ENCODE data around the gene ARMC9. TPM values are rescaled to one million over a fixed set of nuclear protein-coding genes. Genes with fewer than 3 reads are reported as not detected.

Gene ARMC9
- total RNA-seq, 6 donors from 2014 or later = 26.7 to 145 (median 61.0) TPM

DNA sequence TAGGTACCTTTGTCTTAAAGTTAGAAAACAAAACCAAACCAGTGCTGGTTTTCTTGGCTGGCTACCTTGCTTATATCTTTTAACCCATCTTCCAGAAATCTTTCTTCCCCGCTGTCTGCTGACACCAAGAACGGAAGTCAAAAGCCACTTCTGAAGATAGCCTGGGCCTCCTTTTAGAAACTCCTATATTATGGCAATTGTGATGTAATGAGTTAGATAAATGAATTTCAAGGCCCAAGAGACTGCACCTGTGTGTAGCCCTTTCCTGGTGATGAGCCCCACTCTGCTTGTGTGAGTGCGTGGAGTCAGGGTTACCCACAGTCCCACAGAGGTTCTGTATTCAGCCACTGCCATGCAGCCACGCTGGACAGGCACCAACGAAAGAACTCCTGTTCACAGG lies 60.7 kb downstream of the ARMC9 start:
- Histone ChIP-seq H3K36me3 (peaks cover 0 to 2% (median 0%) of the 10 kb centered on the region in 4 donors), H3K27ac (no peak overlapping the region), H3K27me3 (no peaks in the 10 kb centered on the region), H3K9me3 (no peaks in the 10 kb centered on the region), H3K4me1 (no peaks in the 10 kb centered on the region), H3K4me3 (no peak overlapping the region)
- WGBS, 2 donors = 90% methylated on average over 5 of the region's 5 CpGs
- TF ChIP-seq, protein P1, sequence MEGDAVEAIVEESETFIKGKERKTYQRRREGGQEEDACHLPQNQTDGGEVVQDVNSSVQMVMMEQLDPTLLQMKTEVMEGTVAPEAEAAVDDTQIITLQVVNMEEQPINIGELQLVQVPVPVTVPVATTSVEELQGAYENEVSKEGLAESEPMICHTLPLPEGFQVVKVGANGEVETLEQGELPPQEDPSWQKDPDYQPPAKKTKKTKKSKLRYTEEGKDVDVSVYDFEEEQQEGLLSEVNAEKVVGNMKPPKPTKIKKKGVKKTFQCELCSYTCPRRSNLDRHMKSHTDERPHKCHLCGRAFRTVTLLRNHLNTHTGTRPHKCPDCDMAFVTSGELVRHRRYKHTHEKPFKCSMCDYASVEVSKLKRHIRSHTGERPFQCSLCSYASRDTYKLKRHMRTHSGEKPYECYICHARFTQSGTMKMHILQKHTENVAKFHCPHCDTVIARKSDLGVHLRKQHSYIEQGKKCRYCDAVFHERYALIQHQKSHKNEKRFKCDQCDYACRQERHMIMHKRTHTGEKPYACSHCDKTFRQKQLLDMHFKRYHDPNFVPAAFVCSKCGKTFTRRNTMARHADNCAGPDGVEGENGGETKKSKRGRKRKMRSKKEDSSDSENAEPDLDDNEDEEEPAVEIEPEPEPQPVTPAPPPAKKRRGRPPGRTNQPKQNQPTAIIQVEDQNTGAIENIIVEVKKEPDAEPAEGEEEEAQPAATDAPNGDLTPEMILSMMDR (IDR thresholded peaks at IDR 0.05) = no peak
- TF ChIP-seq POLR2AphosphoS5 (IDR thresholded peaks at IDR 0.05) (no peak), POLR2A (IDR thresholded peaks at IDR 0.05) (no peak), EP300 (IDR thresholded peaks at IDR 0.05) (no peak)
- DNase-seq (no peak), ATAC-seq (ENCODE audit: low FRiP score in 2 of 2) (no peak)

DNA sequence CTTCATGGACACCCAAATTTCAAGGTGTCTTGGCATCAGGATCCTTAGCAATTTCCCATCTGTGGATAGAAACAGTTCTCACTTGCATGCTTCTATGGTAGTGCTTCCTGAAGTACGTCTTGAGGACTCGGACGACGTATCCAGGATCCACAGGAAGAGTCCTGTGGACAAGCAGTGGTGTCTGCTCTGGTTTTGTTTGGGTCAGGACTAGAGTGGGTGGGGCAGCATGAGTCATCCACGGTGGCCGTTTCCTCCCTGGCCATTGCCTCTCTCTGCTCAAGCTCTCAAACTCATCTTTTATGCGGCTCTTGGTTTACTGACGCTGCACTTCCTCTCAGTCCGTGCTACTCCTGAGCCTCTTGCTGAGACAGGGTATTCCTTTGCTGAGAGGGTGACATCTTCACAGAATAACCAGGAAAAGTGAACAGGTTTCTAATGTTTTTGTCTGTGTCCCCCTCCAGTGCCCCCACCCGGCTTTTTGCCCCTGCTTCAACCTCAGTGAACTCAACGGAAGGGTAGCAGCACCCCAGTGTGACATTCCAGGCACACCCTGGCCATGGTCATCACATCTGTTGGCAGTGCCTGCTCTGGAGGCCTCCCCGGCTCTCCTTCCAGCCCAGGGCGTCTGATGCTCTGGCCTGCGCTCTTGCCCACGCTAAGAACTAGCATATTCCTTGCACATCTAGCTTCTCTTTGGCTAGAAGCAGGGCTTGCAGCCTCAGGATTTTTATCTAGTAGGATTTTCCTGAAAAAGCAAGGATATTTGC lies 62.2 kb downstream of the ARMC9 start:
- Histone ChIP-seq H3K27ac (no peak overlapping the region), H3K4me1 (no peaks in the 10 kb centered on the region), H3K4me3 (no peak overlapping the region), H3K27me3 (no peaks in the 10 kb centered on the region), H3K9me3 (no peaks in the 10 kb centered on the region), H3K36me3 (peaks cover 0 to 2% (median 0%) of the 10 kb centered on the region in 4 donors)
- DNase-seq (no peak), ATAC-seq (ENCODE audit: low FRiP score in 2 of 2) (peak; percentile 23 to 75)
- 67 to 70% methylated on average over 12 to 15 of the region's 15 CpGs for WGBS, 2 donors
- TF ChIP-seq POLR2AphosphoS5 (IDR thresholded peaks at IDR 0.05) (no peak), EP300 (IDR thresholded peaks at IDR 0.05) (no peak), POLR2A (IDR thresholded peaks at IDR 0.05) (no peak)
- TF ChIP-seq, protein P1 (IDR thresholded peaks at IDR 0.05) = no peak

DNA sequence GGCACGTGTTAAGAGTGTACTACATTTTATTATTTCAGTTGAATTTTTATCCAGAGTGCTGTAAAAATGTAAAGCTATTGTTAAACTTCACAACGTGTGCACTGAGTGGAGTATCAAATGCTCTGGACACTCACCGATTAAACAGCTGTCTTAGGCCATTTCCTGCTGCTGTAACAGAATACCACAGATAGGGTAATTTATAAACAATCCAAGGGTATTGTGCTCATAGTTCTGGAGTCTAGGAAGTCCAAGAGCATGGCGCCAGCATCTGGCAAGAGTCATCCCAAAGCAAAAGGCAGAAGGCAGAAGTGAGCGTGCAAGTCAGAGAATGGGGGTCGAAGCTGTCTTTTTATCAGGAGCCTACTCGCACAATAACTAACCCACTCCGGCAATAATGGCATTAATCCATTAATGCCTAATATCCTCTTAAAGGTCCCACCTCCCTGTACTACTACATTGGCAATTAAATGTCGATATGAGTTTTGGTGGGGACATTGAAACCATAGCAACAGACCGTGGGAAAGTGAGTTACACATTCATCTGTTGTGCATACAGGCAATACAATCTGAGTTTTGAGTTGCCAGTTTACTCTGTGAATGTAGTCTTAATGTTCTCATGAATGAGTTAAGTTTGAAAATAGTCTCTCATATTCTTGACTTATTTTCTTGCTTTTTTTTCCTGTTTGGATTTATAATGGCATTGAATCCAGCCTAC lies 64.8 kb downstream of the ARMC9 start:
- no peaks in the 10 kb centered on the region for H3K27me3 ChIP-seq
- no peak for ATAC-seq (ENCODE audit: low FRiP score in 2 of 2)
- H3K27ac ChIP-seq = no peak overlapping the region
- 81 to 83% methylated on average over 10 of the region's 10 CpGs for WGBS, 2 donors
- no peaks in the 10 kb centered on the region for H3K9me3 ChIP-seq
- no peak for DNase-seq
- no peak for TF ChIP-seq POLR2AphosphoS5 (IDR thresholded peaks at IDR 0.05)
- TF ChIP-seq, protein P1 (IDR thresholded peaks at IDR 0.05) = no peak
- no peak for TF ChIP-seq EP300 (IDR thresholded peaks at IDR 0.05)
- no peak for TF ChIP-seq POLR2A (IDR thresholded peaks at IDR 0.05)
- H3K36me3 ChIP-seq = peaks cover 0 to 2% (median 0%) of the 10 kb centered on the region in 4 donors
- no peaks in the 10 kb centered on the region for H3K4me1 ChIP-seq
- H3K4me3 ChIP-seq = no peak overlapping the region

DNA sequence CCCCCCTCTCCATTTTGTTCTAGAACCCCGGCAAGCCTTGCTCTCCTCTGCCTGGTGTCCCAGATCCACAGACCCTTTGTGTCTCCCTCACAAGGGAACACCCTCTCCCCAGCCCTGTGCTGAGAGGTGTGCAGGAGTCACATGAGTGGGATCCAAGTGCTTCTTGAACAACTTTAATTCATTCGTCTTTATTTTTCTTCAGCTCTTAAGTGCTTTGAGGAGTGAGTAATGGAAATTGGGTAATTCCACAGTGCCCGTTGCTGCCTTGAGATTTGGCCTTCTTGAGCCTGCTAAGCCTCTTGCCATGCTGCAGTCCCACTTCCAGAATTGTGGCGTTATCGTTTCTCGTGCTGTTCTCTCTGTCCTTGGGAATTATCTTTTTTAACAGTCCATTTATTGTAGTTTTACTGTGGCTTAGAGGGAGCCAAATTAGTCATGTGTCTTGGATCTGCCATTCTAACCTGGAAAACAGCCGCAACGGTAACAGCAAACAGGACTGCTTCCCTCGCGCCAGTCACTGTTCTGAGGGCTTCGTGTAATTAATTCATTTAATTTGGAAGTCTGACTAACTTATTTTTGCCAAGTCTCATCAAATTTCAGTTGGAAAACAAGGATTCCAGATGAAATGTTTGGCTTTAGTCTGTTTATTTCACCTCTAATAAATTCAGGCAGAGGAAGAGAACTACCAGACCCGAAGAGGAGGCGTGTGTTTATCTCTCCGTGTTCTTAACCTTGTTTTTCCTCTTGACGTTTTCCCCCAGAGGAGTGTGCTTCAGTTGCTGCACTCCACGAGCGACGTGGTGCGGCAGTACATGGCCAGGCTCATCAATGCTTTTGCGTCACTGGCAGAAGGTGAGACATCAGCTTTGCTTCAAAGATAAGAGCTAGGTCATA lies 72.0 kb downstream of the ARMC9 start:
- H3K27me3 ChIP-seq = no peaks in the 10 kb centered on the region
- DNase-seq (peak in 1 of 2 donors; percentile 65), ATAC-seq (ENCODE audit: low FRiP score in 2 of 2) (peak; percentile 57 to 82)
- peak overlapping the region; percentile 42 to 83 (median 68) for H3K27ac ChIP-seq
- peaks cover 0 to 13% (median 0%) of the 10 kb centered on the region in 4 donors for H3K4me1 ChIP-seq
- peaks cover 0 to 13% (median 10%) of the 10 kb centered on the region in 4 donors for H3K36me3 ChIP-seq
- TF ChIP-seq POLR2AphosphoS5 (IDR thresholded peaks at IDR 0.05) (peak; percentile 12 to 48), POLR2A (IDR thresholded peaks at IDR 0.05) (peak in 1 of 4 donors; percentile 53), EP300 (IDR thresholded peaks at IDR 0.05) (peak in 1 of 4 donors; percentile 83)
- TF ChIP-seq, protein P1 (IDR thresholded peaks at IDR 0.05) = no peak
- no peaks in the 10 kb centered on the region for H3K9me3 ChIP-seq
- peak overlapping the region in 3 of 4 donors; percentile 11 to 34 (median 23) for H3K4me3 ChIP-seq
- WGBS, 2 donors = 72 to 75% methylated on average over 20 of the region's 20 CpGs

All from upper lobe of left lung (tissue), 6 donors.